Left renal cortex interstitium (tissue), 4 donors: ENCODE results near the gene SPDYE6. TPM values are rescaled to one million over a fixed set of nuclear protein-coding genes. Genes with fewer than 3 reads are reported as not detected.
"Not testable (repeated sequence)": the region's sequence is repeated elsewhere in the genome, so short reads cannot be mapped to it uniquely, and the experiment has no call there.

Experiments
- DNase-seq, 4 donors: peaks; one replicate each; pipeline ENCODE4 v3.0.0-alpha.2; 2013; ENCODE audit warnings: low read depth in 4 of 4, low spot score in 2 of 4, missing footprints in 1 of 4
- polyA plus RNA-seq, 4 donors: library from polyadenylated mRNA; unstranded; fragments of 120-200 nt; gene quantifications; one replicate each; pipeline ENCODE4 v1.2.1, GENCODE V29; 2013; ENCODE audit not compliant: insufficient read length in 4 of 4

The SPDYE6 gene
- polyA plus RNA-seq = 10 to 100 TPM in 1 of 4 donors, 1 to 10 TPM in 1, under 1 TPM in 2; 0.65 to 10.2 (median 3.7) TPM

DNA sequence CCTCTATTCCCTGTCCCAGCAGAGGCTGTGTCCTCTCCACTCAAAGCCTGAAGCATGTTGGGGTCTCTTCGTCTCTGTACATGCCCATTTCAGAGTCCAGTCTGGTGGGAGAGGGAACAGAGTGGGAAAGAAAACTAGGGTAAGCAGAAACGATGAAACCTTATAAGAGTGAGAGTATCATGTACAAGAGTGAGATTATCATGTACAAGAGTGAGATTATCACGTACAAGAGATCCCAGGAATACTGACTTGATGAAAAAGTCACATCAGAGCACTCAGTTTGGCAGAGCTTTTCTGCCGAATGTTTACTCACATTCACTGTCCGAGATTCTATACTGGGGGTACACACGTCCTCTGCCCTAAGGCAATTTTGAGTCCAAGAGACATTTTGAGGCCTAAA is at the start of gene SPDYE6:
TSS of gene SPDYE6 (minus strand) at position 101 of the 400 bp plus-strand sequence. CDS start 421 bp downstream, outside the sequence.
- not testable (repeated sequence) for DNase-seq

- not testable (repeated sequence) for DNase-seq
Measured at GRCh38 chr7:102404862-102405188, 48.6 kb upstream of the SPDYE6 start.

- DNase-seq = no peak
Measured at GRCh38 chr7:102404005-102404861, 48.0 kb upstream of the SPDYE6 start.

GRCh38 chr7:102403563-102403962 is 47.3 kb upstream of the SPDYE6 start:
- DNase-seq = no peak

GRCh38 chr7:102400360-102400759 is 44.1 kb upstream of the SPDYE6 start:
- no peak for DNase-seq

DNA sequence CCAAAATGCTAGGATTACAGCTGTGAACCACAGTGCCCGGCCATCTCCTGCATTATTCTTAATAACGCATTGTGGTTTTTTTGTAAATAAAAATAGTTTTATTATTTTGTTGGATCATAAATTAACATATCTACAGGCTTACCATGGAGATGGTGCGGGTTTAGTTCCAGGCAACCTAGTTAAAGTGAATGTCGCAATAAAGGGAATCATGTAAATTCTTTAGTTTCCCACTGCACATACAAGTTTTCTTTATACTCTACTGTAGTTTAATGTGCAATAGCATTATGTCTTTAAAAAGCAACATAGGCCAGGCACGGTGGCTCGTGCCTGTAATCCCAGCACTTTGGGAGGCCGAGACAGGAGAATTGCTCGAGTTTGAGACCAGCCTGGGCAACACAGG is 42.3 kb upstream of the SPDYE6 start:
- no peak for DNase-seq

DNA sequence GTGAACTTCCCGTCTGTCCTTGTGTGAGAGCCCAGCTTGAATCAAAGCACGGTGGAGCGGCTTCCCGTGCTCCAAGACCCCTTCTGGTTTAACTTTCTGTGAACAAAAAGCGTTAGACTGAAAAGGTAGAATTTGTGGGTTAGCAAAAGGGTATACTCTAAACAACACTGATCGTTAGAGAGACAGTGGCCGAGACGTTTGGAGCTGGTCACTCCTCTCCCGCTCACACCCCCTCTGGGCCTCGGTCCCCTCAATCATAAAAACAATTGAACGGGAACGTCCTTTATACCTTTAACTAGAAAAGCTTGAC is 40.4 kb upstream of the SPDYE6 start:
- peak in 1 of 4 donors; percentile 39 for DNase-seq

GRCh38 chr7:102395873-102396709 is 39.8 kb upstream of the SPDYE6 start, which contains the start of gene PRKRIP1:
TSS of gene PRKRIP1 (plus strand) at chr7:102396363. CDS start at chr7:102396412, 49 bp downstream.
- peak; percentile 80 to 85 (median 82) for DNase-seq

GRCh38 chr7:102395592-102395872 is 39.3 kb upstream of the SPDYE6 start:
- DNase-seq = no peak

DNA sequence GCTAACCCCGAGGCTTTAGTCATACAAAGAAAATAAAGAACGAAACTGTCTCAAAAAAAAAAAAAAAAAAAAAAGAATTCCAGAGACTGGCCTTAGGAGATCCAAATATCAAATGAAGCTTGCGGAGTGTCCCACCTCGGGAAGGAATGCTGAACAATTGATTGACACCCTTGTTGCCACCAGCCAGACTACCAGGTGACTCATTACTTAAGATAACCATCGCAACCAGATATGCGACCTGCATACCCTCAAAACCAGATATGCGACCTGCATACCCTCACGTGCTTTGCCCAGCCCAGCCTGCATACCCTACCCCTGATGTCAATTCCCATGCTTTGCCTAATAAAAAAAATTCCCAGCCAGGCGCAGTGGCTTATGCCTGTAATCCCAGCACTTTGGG is 37.2 kb upstream of the SPDYE6 start:
- no peak for DNase-seq

GRCh38 chr7:102392330-102392729 is 36.1 kb upstream of the SPDYE6 start:
- no peak for DNase-seq

DNA sequence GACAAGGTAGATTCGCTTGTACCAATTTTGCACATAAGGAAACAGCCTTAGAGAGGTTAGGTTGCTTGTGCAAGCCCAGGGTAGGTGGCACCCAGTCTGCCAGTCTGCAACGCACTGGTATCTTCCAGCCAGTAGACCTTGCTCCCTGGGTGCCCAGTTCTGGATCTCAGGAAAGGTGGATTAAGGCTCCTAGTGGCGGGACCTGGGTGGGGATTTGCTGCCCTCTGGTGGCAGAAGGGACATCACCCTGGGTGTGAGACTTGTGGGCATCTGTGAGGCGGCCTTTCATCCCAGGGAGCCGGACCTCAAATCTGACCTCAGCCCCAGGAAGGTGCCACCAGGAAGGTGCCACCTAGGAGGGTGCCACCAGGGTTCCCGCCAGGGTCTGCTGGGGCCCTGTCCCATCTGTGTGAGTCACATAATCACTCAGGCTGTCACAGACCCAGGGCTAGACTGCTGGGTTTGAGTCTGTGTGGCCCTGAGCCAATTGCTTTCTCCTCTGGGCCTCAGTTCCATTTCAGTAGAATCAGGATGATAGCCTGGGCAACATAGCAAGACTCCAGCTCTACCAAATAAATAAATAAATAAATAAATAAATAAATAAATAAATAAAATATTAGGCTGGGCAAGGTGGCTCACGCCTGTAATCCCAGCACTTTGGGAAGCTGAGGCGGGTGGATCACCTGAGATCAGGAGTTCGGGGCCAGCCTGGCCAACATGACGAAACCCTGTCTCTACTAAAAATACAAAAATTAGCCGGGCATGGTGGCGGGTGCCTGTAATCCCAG is 34.6 kb upstream of the SPDYE6 start:
- peak in 2 of 4 donors; percentile 62 to 63 for DNase-seq

GRCh38 chr7:102389810-102390209 is 33.6 kb upstream of the SPDYE6 start:
- no peak for DNase-seq

DNA sequence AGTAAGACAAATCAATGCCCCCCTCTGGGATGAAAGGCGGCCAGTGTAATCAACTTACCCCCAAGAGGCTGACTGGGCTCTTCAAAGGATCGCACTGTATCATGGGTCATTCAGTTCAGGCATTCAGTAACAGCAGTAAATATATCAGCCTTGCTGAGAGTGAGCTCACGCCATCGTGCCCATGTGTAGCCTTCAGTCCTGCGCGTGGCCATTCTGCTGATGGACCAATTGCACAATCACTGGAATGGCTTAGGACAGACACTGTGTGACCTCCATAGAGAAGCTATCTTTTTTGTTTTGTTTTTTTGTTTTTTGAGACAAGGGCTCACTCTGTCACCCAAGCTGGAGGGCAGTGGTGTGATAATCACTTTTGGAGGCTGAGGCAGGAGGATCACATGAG is 30.8 kb upstream of the SPDYE6 start:
- DNase-seq = no peak

GRCh38 chr7:102381696-102382425 is 25.6 kb upstream of the SPDYE6 start:
- not testable (repeated sequence) for DNase-seq

GRCh38 chr7:102380837-102381236 is 24.6 kb upstream of the SPDYE6 start:
- DNase-seq = not testable (repeated sequence)

GRCh38 chr7:102376964-102377466 is 20.8 kb upstream of the SPDYE6 start:
- no peak for DNase-seq

DNA sequence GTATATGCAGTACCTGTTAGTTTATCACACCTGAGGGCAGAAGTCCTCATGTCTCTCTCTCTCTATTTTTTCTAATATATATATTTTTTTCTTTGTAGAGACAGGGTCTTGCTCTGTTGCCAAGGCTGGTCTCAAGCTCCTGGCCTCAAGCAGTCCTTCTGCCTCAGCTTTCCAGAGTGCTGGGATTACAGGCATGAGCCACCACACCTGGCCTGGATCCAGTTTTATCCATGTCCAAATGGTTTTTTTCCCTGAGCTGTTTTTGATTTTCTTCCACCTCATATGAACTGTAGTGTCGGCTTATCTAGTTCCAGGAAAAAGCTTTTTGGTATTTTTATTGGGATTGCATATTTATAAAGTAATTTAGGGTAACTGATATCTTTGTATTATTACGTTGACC is 16.6 kb upstream of the SPDYE6 start:
- DNase-seq = not testable (repeated sequence)

- DNase-seq = not testable (repeated sequence)
Measured at GRCh38 chr7:102370038-102370437, 13.8 kb upstream of the SPDYE6 start.

DNA sequence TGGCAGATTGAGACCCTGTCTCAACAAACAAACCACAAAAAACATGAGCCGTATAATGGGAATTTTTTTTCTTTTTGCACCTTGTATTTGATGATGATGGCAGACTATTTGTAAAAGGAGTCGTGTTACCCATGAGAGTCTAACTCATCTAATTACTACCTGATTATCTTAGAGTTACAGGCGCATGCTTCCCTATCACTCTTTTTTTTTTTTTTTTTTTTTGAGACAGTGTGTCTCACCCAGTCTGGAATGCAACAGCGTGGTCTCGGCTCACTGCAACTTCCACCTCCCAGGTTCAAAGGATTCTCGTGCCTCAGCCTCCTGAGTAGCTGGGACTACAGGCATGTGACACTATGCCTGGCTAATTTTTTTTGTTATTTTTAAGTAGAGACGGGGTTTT is 9.1 kb upstream of the SPDYE6 start:
- DNase-seq = not testable (repeated sequence)
